ENCODE data around the gene PARP15.
"Not testable (repeated sequence)": the region's sequence is repeated elsewhere in the genome, so short reads cannot be mapped to it uniquely, and the experiment has no call there.

PARP15 gene

DNA sequence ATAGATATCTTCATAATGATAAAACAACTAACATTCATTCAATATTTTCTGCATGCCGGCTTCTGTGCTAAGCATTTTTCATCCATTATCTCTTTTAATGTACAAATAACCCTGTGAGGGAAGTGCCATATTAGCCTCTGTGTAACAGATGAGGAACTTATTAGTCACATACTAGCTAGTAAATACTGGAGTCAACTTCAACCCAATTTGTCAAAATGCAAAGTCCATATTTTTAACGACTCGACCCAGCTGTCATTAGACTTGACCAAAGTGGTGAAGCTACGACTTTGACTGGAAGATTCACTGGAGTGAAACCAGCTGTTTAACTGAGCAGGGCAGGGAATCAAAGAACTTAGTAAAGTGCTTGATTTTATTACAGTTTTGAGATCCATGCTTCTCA is 41.6 kb downstream of the PARP15 start:
- DNase-seq (ENCODE audit: low read depth) = no peak

DNA sequence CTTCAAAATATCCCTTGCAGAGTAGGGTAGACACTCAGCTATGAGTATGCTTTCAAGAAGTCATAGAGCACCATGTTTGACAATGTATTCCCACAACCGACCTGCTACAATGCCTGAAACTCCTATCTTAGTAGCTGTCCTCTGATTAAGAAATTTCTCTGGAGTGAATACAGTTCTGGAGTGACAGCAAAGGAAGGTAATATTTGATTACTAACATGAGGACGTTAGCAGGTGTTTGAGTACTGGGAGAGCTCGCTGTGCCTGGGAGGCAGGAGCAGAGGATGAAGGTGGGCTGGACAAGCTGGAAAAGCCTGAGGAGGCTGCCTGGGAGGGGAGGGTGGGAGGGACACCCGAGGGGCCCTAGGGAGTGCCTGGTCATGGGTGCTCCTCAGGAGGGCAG is 42.9 kb downstream of the PARP15 start:
- DNase-seq (ENCODE audit: low read depth) = no peak

DNA sequence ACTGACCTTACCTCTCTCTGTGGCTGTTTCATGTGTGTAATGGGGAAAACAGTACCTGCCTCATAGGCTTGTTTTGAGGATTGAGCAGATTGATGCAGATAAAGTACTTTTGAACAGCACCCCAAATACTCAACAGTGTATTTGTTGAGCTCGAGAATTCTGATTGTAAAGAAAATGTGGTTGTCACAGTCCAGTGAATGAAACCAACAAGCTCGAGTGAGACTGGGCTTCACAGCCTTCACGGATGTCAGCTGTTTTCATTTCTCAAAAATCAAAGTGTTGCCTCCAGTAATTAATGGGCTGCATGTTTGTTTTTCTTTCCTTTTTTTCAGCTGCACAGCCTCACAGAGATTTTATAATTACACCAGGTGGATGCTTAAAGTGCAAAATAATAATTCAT is 43.7 kb downstream of the PARP15 start:
- no peak for DNase-seq (ENCODE audit: low read depth)

DNA sequence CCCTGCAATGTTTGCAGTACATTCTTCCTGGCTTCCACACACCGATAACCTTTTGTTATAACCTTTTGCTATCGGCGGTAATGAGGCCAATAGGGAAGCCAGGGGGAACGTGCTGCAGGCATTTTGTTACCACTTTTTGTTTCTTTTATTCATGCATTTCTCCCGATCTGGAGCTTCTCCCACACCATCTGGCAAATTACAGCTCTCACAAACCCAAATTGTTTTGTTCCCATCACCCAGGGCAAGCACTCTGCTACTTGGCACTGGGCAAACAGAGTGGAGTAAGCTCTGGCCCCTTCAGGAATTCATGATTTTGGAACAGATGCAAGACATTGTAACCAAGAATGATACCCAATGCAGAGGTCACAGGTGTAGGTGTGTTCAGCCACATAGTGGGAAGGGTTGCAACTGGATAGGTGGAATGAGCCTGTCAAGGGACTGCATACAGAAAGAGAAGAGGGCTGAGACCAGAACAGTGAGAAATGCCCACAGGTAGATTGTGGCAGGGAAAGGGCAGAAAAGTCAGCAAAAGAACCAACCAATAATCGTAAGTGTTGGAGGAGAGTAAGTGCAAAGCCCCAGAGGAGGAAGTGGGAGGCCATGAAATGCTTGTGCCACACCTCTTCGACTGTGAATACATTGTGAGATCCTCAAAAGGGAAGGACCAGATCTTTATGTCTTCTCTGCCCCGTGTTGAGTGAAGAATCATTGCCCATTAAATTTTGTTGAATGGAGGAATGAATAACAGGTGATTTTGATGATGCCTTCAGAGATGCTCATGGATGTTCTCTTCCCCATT is 45.8 kb downstream of the PARP15 start:
- DNase-seq (ENCODE audit: low read depth) = no peak

DNA sequence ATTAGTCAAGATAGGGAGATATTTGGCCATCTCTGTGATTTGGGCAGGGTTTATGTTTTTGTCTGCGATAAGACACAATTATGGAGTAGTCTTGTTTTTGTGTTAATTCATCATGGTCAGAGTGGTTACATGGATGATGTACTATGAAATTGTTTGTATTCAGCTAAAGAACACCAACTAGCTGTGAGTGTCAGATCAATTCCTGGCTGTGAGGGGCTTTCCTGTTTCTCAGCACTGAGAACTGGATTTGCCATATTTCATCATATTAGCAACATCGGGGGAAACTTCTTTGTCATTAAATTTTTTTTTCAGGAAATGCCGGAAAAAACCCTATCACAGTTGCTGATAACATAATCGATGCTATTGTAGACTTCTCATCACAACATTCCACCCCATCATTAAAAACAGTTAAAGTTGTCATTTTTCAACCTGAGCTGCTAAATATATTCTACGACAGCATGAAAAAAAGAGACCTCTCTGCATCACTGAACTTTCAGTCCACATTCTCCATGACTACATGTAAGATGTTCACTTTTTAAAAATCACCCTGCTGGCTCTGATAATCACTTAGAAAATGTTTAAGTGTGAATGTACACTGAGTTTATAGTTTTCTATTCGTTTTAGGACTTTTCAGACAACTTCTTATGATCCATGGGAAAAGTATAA is 49.2 kb downstream of the PARP15 start:
- no peak for DNase-seq (ENCODE audit: low read depth)

DNA sequence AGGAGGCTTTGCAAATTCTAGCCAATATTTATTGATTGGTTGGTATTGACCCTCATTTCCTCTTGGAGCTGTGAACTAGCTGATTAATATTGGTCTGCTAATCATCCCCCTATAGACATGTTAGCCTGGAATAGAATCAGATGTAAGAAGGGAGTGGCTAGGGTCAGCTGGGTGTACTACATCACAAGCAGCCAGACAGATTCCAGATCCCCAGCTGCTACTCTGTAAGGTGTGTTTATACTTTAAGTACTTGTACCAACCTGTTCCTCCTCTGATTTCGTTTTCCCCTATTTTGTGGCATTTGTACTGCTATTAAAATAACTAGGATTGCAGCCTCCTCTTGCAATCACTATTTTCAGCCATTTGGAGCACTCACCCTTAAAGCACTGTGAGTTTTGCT is 49.9 kb downstream of the PARP15 start:
- no peak for DNase-seq (ENCODE audit: low read depth)

DNA sequence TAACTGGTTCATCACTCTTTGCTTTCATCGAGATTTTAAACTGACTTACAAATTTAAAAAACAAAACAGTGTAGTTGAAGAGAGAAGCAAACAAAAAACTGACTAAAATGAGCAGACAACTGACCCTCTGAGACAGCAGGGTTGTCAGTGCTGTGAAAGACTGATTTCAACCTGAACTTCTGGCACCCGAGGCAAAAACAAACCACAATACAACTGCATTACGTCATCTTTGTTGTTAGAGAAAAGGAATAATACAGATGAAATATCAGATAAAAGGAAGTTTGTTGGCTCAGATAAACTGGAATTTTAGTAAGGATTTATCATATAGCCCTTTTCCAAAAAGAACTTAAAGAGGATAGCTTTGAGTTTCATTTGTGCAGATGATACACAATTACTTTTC is 51.1 kb downstream of the PARP15 start:
- DNase-seq (ENCODE audit: low read depth) = peak; percentile 48

DNA sequence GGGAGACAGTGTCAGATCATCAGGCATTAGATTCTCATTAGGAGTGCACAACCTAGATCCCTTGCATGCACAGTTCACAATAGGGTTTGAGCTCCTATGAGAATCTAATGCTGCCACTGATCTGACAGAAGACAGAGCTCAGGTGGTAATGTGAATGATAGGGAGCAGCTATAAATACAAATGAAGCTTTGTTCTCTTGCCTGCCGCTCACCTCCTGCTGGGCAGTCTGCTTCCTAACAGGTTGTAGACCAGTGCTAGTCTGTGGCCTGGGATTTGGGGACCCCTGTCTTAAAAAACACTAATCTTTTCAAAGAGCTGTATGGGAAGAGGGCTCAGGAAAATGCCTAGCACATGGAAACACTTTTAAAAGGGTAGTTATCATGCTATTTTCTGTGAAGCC is 52.3 kb downstream of the PARP15 start:
- DNase-seq (ENCODE audit: low read depth) = no peak

DNA sequence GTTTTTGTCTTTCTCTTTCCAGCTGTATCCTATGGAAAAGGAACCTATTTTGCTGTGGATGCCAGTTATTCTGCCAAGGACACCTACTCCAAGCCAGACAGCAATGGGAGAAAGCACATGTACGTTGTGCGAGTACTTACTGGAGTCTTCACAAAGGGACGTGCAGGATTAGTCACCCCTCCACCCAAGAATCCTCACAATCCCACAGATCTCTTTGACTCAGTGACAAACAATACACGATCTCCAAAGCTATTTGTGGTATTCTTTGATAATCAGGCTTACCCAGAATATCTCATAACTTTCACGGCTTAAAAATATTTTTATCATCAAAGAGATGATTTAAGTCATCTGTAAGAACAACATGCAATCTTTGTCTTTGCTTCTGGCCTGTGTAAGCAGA is 58.3 kb downstream of the PARP15 start:
- peak; percentile 80 for DNase-seq (ENCODE audit: low read depth)

DNA sequence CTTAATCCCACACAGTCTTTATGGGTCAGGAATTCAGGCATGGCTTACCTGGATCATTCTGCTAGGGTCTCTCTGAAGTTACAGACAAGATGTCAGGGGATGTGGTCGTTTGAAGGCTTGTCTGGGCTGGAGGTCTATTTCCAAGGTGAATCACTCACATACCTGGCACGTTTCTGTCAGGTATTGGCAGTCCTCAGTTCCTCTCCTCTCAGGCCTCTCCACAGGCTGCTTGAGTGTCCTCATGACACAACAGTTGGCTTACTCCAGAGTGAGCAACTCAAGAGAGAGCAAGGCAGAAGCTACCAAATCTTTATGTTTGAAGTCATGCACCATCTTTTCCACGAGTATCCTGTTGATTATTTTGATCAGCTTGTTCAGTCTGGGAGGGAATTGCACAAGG is 59.2 kb downstream of the PARP15 start:
- no peak for DNase-seq (ENCODE audit: low read depth)

DNA sequence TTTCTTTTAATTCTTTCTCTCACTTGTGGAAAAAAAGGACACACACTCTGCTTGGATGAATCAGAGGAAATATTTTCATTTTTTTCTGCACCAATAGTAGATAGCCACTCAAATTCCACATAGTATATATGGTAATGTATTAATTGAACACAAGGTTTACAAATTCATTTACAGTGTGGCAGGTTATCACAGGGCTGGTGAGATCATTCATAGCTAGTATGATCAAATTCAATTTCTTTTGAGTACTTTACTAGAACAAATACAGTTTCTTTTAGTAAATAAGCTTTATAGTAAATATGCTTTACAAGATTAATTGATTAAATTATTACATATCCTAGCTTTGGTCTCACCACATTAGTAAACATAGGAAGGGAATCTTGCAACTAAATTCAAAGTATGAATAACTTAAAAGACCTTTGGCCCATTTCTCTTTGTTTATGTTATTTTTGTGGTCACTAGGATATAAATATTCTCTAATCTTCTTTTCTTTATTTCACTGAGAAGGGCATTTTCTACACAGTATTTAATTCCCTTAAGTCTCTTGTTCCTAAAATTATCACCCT is 63.1 kb downstream of the PARP15 start:
- DNase-seq (ENCODE audit: low read depth) = peak; percentile 11

DNA sequence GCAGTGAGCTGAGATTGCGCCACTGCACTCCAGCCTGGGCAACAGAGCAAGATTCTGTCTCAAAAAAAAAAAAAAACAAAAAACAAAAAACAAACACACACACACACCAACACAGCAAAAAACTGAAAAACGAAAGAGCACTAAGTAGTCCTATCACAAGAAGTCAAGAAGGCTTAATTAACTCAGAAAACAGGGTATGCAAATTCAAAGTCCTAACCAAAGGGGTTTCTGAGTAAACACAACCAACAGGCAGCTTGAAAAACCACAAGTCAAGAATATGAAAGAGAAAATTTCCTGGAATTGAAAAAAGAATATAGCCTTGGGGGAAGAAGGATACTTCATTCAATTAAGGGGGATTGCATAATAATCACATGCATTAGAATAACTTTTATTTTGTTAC is 65.5 kb downstream of the PARP15 start:
- DNase-seq (ENCODE audit: low read depth) = no peak

DNA sequence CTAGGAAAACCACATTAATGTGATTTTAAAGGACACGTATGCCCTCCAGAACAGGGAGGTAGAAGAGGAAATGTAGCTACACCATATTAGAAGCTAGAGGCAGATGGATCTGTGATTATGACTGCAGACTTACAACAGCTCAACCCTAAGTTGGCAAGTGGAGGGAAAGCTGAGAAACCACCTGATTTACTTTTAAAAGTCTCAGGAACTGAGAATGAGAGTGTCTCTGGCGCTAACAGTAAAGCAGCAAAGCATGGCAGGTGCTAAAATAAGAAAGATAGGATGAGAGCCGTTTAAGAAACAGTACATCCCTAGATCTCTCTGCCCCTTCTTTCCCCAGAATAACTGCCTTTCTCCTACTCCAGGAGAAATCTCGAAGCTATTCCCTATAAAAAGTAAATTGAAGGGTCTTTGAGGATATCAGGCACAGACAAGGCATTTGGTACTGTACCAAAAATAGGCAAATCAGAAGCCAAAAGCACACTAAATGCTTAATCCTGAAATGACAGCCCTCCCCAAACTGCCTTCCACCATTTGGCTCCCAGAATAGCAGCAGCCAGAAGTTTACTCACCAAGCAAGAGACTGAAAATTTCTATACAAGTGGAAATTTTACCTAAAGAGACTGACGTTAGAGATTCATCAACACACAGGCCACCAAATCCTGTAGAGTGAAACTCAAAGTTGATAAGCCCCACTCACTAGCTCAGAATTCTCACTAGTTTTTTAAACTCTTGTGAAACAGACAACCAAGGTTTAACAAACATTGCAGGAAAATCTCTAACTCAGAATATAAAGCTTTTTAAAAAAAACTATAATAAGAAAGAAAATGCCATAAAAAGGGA is 68.9 kb downstream of the PARP15 start:
- peak; percentile 10 for DNase-seq (ENCODE audit: low read depth)

DNA sequence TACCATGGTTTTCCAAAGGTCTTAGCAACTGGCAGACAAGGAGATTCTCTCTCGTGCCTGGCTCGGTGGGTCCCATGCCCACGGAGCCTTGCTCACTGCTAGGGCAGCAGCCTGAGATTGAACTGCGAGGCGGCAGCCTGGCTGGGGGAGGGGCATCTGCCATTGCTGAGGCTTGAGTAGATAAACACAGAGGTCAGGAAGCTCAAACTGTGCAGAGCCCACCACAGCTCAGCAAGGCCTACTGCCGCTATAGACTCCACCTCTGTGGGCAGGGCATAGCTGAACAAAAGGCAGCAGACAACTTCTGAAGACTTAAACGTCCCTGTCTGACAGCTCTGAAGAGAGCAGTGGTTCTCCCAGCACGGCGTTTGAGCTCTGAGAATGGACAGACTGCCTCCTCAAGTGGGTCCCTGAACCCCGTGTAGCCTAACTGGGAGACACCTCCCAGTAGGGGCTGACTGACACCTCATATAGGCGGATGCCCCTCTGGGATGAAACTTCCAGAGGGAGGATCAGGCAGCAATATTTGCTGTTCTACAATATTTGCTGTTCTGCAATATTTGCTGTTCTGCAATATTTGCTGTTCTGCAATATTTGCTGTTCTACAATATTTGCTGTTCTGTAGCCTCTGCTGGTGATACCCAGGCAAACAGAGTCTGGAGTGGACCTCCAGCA is 73.9 kb downstream of the PARP15 start:
- not testable (repeated sequence) for DNase-seq (ENCODE audit: low read depth)

DNA sequence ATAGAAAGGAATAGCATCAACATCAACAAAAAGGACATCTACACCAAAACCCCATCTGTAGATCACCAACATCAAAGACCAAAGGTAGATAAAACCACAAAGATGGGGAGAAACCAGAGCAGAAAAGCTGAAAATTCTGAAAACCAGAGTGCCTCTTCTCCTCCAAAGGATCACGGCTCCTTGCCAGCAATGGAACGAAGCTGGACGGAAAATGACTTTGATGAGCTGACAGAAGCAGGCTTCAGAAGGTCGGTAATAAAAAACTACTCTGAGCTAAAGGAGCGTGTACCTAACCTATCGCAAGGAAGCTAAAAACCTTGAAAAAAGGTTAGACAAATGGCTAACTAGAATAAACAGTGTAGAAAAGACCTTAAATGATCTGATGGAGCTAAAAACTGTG is 74.5 kb downstream of the PARP15 start:
- DNase-seq (ENCODE audit: low read depth) = not testable (repeated sequence)

DNA sequence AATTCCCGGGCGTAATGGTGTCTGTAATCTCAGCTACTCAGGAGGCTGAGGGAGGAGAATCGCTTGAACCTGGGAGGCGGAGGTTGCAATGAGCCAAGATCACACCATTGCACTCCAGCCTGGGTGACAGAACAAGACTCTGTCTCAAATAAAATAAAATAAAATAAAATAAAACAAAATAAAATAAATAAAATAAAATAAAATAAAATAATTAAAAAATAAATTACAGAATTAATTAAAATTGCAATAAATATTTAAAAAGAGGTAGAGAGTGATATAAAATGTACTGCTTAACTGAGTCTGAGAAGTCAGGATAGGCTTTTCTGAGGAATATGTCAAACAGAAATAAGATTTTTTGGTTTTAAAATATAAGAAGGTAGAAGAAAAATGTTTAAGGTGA is 80.9 kb downstream of the PARP15 start:
- DNase-seq (ENCODE audit: low read depth) = not testable (repeated sequence)

DNA sequence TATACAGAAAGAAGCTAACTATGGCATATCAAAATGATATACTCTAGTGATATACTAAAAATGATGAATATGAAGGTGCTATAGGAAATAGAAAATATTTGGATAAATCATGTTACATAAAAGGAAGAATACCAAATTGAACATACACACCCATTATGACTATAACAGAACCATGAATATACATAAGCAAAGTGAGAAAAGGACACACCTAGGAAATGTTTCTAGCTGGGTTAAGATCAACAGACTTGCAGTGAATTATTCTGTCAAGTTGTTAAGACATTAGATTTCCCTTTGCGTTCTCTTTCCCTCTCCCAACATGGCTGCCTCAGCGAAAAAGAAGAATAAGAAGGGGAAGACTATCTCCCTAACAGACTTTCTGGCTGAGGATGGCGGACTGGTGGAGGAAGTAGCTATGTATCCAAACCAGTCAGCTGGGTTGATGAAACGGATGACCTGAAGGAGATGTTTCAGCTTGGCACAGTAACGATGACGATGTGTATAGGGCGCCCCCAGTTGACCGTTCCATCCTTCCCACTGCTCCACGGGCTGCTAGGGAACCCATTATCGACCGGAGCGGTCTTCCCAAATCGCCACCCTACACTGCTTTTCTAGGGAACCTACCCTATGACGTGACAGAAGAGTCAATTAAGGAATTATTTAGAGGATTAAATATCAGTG is 83.0 kb downstream of the PARP15 start:
- no peak for DNase-seq (ENCODE audit: low read depth)

DNA sequence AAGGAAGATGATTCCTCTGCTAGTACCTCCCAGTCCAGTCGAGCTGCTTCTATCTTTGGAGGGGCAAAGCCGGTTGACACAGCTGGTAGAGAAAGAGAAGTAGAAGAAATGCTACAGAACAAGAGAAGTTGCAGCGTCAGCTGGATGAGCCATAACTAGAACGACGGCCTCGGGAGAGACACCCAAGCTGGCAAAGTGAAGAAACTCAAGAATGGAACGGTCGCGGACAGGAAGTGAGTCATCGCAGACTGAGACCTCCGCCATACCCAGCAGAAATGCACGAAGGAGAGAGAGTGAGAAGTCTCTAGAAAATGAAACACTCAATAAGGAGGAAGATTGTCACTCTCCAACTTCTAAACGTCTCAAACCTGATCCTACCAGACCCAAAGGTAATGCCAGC is 84.2 kb downstream of the PARP15 start:
- no peak for DNase-seq (ENCODE audit: low read depth)

DNA sequence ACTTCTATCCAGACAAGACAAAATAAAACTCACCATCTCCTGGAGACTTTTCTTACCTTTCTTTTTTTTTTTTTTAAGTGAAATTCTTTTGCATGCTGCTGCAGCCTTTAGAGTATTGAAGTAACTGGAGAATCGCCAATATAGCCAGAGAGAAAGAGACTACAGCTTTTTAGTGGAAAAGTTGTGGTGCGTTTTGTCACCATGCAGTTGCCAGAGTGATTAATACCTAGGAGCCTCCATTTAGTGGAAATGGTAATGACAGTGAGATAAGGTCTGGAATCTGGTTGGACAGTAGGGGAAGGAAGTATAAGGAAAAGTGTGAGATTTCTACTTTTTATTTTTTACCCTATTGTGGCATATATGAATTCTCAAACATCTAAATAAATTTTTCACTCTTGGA is 85.1 kb downstream of the PARP15 start:
- no peak for DNase-seq (ENCODE audit: low read depth)

DNA sequence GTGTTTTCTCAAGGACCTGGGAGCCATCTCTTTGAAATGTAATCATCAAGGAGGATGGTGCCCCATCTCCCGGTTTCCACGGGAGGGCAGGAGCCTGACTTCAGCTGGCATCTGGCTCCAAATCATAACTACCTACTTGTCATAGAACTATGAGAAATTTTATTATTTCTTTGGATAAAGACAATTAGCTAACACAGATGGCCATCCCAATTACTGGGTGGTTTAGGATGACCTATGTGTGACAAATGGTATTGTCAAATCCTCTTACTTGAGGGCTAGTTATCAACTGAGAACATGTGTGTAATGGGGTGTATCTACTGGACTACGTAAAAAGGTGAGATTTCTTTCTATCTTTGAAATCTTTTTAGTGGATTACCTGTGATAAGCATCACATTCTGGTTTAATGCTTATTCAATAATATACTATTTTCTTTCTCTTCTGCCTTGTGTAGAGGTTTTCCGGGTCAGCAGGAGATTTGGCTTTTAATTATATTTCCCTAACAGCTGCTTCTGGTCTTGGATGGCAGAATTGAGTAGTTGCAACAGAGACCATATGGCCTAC is 87.9 kb downstream of the PARP15 start:
- DNase-seq (ENCODE audit: low read depth) = no peak

DNA sequence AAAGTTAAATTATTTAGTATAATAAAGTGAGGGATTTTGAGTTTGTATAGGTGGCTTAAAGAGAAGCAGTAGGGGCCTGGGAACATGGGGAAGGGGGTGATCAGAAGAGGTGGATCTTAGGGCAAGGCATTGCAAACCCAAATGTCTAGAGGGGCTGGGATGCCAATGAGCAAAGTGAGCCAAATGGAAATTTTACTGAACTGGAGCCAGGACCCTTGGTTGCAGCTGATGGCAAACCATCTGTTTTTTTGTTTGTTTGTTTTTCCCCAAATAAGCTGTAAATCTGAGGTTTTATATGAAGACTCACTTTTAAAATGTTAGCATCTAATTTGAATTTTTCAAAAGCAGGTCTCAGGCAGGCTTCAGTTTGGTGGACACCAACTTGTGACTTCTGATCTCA is 88.4 kb downstream of the PARP15 start:
- DNase-seq (ENCODE audit: low read depth) = no peak

All from amniotic epithelial cell (primary cell).